CD4-positive, alpha-beta T cell treated with Interleukin-17A for 1 hour (primary cell): ENCODE measurements around the gene SHLD1.

ENCODE experiments used
- DNase-seq: peaks from one replicate; pipeline ENCODE4 v3.0.0-alpha.2; 2020

Gene SHLD1

GRCh38 chr20:5910186-5910585, 160.0 kb downstream of the SHLD1 start:
- no peak for DNase-seq

DNA sequence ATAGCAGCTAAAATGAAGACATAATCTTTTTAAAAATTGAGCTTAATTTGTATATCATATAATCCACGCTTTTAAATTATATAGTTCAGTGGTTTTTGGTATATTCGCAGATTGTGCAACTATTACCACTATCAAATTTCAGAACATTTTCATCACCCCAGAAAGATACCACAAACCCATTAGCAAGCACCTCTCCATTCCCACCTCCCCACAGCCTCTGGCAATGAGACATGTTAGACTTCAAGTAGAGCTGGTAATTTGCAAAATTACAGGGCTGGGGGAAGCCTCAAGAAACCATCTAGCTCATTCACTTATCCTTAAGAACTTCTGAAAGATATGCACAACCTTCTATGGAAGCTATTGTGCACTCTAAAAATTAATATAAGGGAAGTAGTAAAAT, 163.0 kb downstream of the SHLD1 start:
- DNase-seq: no peak
